ENCODE data around the gene SBF2.
A peak's percentile ranks its signal among the peaks of the same experiment; 100 is the strongest.

Gene SBF2

GRCh38 chr11:10117709-10118351 lies 176.2 kb downstream of the SBF2 start:
- TF ChIP-seq CTCF (IDR thresholded peaks at IDR 0.05; ENCODE audit: low read depth, low read length), result no peak
- H3K4me3 ChIP-seq (replicated peaks in 1 of 2; ENCODE audit: low read depth in 2 of 2, low read length in 2 of 2), result no peak overlapping the region
- peak; percentile 81 to 87 for DNase-seq (ENCODE audit: low read depth in 2 of 2)

- no peak overlapping the region for H3K4me3 ChIP-seq (replicated peaks in 1 of 2; ENCODE audit: low read depth in 2 of 2, low read length in 2 of 2)
- peak in 1 of 2 donors; percentile 33 for DNase-seq (ENCODE audit: low read depth in 2 of 2)
- no peak for TF ChIP-seq CTCF (IDR thresholded peaks at IDR 0.05; ENCODE audit: low read depth, low read length)
Observed at GRCh38 chr11:10116588-10116987, 177.4 kb downstream of the SBF2 start.

- DNase-seq (ENCODE audit: low read depth in 2 of 2), result peak in 1 of 2 donors; percentile 26
- no peak for TF ChIP-seq CTCF (IDR thresholded peaks at IDR 0.05; ENCODE audit: low read depth, low read length)
- no peak overlapping the region for H3K4me3 ChIP-seq (replicated peaks in 1 of 2; ENCODE audit: low read depth in 2 of 2, low read length in 2 of 2)
Observed at GRCh38 chr11:10114593-10115404, 179.2 kb downstream of the SBF2 start.

- no peak overlapping the region for H3K4me3 ChIP-seq (replicated peaks in 1 of 2; ENCODE audit: low read depth in 2 of 2, low read length in 2 of 2)
- no peak for TF ChIP-seq CTCF (IDR thresholded peaks at IDR 0.05; ENCODE audit: low read depth, low read length)
- DNase-seq (ENCODE audit: low read depth in 2 of 2), result no peak
Observed at GRCh38 chr11:10113852-10114251, 180.2 kb downstream of the SBF2 start.

GRCh38 chr11:10109806-10110205 lies 184.2 kb downstream of the SBF2 start:
- peak; percentile 84 to 93 for DNase-seq (ENCODE audit: low read depth in 2 of 2)

More at GRCh38 chr11:10109806-10110205, 184.2 kb downstream of the SBF2 start:
- no peak overlapping the region for H3K4me3 ChIP-seq (replicated peaks in 1 of 2; ENCODE audit: low read depth in 2 of 2, low read length in 2 of 2)
- no peak for TF ChIP-seq CTCF (IDR thresholded peaks at IDR 0.05; ENCODE audit: low read depth, low read length)

Data from cardiac fibroblast (primary cell).